ENCODE data around the gene MICU2.
"Not testable (repeated sequence)": the region's sequence is repeated elsewhere in the genome, so short reads cannot be mapped to it uniquely, and the experiment has no call there.

Gene MICU2

DNA sequence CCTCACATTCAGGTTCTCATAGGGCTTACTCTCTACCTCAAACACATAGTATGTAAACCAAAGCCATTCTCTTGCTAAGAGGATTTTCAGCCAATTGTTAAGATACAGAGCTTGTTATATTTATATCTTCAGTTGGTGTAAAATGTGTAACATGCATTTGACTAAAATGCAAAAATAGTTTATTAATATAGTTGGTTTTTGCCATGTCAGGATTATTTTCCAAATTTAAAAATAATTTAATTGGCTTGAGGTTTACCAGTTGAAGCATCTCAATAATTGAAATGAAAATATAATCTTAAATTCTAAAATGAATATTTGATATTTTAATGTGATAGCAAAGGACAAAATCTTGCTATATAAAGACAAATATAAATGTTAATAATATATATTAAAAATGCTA, 7.2 kb downstream of the MICU2 start:
- Histone ChIP-seq H3K4me1 (ENCODE audit: control insufficient read depth, insufficient read depth, low read length, poor library complexity, severe bottlenecking) (no peaks in the 10 kb centered on the region), H3K27me3 (replicated peaks; ENCODE audit: control insufficient read depth, insufficient read depth, low read length, poor library complexity, severe bottlenecking) (no peaks in the 10 kb centered on the region), H3K27ac (ENCODE audit: insufficient read depth, low read length, poor library complexity, severe bottlenecking) (no peak overlapping the region), H3K9me3 (ENCODE audit: control insufficient read depth, low read length) (no peaks in the 10 kb centered on the region), H3K36me3 (ENCODE audit: control insufficient read depth, insufficient read depth, low read length) (no peaks in the 10 kb centered on the region), H3K4me3 (ENCODE audit: insufficient read depth, low read depth, low read length, poor library complexity, severe bottlenecking) (no peak overlapping the region)
- no peak for DNase-seq

DNA sequence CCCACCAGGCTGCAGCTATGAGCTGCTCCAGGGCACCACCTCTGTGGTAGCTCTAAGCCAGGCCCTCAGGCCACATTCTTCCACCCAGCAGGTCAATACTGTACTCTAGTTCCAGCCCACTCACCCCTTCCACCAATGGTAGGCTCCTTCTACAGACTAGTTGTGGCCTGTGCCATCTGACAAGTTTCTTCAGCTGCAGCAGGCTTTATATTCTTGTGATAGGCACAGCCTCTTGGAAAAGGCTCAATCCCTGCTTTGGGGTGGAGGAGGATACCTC, 8.5 kb downstream of the MICU2 start:
- Histone ChIP-seq H3K27me3 (replicated peaks; ENCODE audit: control insufficient read depth, insufficient read depth, low read length, poor library complexity, severe bottlenecking) (no peaks in the 10 kb centered on the region), H3K36me3 (ENCODE audit: control insufficient read depth, insufficient read depth, low read length) (no peaks in the 10 kb centered on the region), H3K4me1 (ENCODE audit: control insufficient read depth, insufficient read depth, low read length, poor library complexity, severe bottlenecking) (no peaks in the 10 kb centered on the region), H3K27ac (ENCODE audit: insufficient read depth, low read length, poor library complexity, severe bottlenecking) (no peak overlapping the region), H3K9me3 (ENCODE audit: control insufficient read depth, low read length) (no peaks in the 10 kb centered on the region), H3K4me3 (ENCODE audit: insufficient read depth, low read depth, low read length, poor library complexity, severe bottlenecking) (no peak overlapping the region)
- DNase-seq = no peak

DNA sequence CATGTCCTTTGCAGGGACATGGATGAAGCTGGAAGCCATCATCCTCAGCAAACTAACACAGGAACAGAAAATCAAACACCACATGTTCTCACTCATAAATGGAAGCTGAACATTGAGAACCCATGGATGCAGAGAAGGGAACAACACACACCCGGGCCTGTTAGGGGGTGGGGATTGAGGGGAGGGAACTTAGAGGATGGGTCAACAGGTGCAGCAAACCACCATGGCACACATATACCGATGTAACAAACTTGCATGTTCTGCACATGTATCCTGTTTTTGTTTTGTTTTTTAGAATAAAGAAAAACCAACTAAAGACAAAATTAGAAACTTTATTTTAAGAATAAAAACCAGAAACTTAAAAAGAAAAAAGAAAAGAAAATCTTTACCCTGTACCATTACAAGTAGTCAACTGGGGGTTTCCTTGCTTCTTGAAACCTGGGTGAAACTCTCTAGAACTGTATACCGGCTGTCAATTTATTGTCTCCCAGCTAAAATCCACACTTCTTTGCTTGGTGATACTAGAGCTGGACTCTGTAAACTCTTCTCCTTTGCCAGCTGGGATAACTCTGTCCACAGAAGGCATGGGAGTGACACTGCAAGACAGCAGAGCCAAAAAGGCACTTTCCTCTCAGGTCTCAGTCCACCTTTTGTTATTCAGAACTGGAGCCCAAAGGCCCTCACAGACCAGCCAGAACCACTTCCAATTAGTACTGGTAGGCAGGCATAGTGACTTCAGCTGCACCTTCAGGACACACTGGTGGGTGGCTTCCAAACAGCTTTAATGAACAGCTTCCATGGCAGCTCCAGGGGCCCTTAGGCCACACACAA, 9.0 kb downstream of the MICU2 start:
- no peak overlapping the region for H3K4me3 ChIP-seq (ENCODE audit: insufficient read depth, low read depth, low read length, poor library complexity, severe bottlenecking)
- H3K36me3 ChIP-seq (ENCODE audit: control insufficient read depth, insufficient read depth, low read length) = no peaks in the 10 kb centered on the region
- no peaks in the 10 kb centered on the region for H3K27me3 ChIP-seq (replicated peaks; ENCODE audit: control insufficient read depth, insufficient read depth, low read length, poor library complexity, severe bottlenecking)
- no peaks in the 10 kb centered on the region for H3K4me1 ChIP-seq (ENCODE audit: control insufficient read depth, insufficient read depth, low read length, poor library complexity, severe bottlenecking)
- no peak for DNase-seq
- no peak overlapping the region for H3K27ac ChIP-seq (ENCODE audit: insufficient read depth, low read length, poor library complexity, severe bottlenecking)
- H3K9me3 ChIP-seq (ENCODE audit: control insufficient read depth, low read length) = no peaks in the 10 kb centered on the region

DNA sequence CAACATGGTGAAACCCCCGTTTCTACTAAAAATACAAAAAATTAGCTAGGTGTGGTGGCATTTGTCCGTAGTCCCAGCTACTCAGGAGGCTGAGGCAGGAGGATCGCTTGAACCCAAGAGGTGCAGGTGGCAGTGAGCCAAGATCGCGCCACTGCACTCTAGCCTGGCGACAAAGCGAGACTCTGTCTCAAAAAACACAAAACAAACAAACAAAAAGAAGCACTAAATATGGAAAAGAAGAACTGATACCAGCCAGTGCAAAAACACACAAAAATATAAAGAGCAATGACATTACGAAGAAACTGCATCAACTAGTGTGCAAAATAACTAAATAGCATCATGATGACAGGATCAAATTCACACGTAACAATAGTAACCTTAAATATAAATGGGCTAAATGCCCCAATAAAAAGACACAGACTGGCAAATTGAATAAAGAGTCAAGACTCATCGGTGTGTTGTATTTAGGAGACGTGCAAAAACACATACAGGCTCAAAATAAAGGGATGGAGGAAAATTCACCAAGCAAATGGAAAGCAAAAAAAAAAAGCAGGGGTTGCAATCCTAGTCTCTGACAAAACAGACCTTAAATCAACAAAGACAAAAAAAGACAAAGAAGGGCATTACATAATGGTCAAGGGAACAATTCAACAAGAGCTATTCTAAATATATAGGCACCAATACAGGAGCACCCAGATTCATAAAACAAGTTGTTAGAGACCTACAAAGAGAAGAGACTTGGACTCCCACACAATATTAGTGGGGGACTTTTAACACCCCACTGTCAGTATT, 13.1 kb downstream of the MICU2 start:
- not testable (repeated sequence) for DNase-seq; H3K4me1 ChIP-seq (ENCODE audit: control insufficient read depth, insufficient read depth, low read length, poor library complexity, severe bottlenecking); H3K27ac ChIP-seq (ENCODE audit: insufficient read depth, low read length, poor library complexity, severe bottlenecking); H3K36me3 ChIP-seq (ENCODE audit: control insufficient read depth, insufficient read depth, low read length); H3K4me3 ChIP-seq (ENCODE audit: insufficient read depth, low read depth, low read length, poor library complexity, severe bottlenecking); H3K9me3 ChIP-seq (ENCODE audit: control insufficient read depth, low read length); H3K27me3 ChIP-seq (replicated peaks; ENCODE audit: control insufficient read depth, insufficient read depth, low read length, poor library complexity, severe bottlenecking)

DNA sequence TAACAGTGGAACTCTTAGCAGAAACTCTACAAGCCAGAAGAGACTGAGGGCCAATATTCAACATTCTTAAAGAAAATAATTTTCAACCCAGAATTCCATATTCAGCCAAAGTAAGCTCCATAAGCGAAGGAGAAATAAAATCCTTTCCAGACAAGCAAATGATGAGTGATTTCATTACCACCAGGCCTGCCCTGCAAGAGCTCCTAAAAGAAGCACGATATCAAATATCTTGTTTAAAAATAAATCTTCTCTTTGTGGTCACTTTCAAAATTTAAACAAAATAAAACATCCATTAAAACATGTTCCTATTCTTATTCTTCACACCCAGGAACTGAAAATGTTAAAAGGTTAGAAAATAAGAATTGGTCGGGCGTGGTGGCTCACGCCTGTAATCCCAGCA, 13.7 kb downstream of the MICU2 start:
- Histone ChIP-seq H3K4me3 (ENCODE audit: insufficient read depth, low read depth, low read length, poor library complexity, severe bottlenecking) (no peak overlapping the region), H3K4me1 (ENCODE audit: control insufficient read depth, insufficient read depth, low read length, poor library complexity, severe bottlenecking) (no peaks in the 10 kb centered on the region), H3K27ac (ENCODE audit: insufficient read depth, low read length, poor library complexity, severe bottlenecking) (no peak overlapping the region), H3K36me3 (ENCODE audit: control insufficient read depth, insufficient read depth, low read length) (no peaks in the 10 kb centered on the region), H3K9me3 (ENCODE audit: control insufficient read depth, low read length) (no peaks in the 10 kb centered on the region), H3K27me3 (replicated peaks; ENCODE audit: control insufficient read depth, insufficient read depth, low read length, poor library complexity, severe bottlenecking) (no peaks in the 10 kb centered on the region)
- no peak for DNase-seq

DNA sequence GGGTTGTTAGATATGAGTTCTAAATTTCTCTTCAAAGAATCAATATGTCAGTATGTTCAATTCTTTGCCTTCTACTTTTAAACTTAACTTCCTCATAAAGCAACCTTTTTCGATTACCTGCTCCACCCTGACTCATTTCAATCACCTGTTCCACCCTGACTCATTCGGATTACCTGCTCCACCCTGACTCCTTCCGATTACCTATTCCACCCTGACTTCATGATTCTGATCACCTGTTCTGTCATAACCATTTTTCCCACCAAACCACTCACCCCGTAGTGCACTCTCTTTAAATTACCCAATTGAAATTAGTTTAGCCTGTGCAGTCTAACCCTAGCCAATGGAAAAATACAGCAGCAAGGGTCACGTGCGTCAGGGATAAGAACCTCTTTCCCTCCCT, 14.5 kb downstream of the MICU2 start:
- not testable (repeated sequence) for H3K36me3 ChIP-seq (ENCODE audit: control insufficient read depth, insufficient read depth, low read length); DNase-seq

GRCh38 chr13:21588411-21588810, 15.6 kb downstream of the MICU2 start:
- H3K27me3 ChIP-seq (replicated peaks; ENCODE audit: control insufficient read depth, insufficient read depth, low read length, poor library complexity, severe bottlenecking); DNase-seq; H3K36me3 ChIP-seq (ENCODE audit: control insufficient read depth, insufficient read depth, low read length); H3K4me3 ChIP-seq (ENCODE audit: insufficient read depth, low read depth, low read length, poor library complexity, severe bottlenecking); H3K9me3 ChIP-seq (ENCODE audit: control insufficient read depth, low read length); H3K27ac ChIP-seq (ENCODE audit: insufficient read depth, low read length, poor library complexity, severe bottlenecking); H3K4me1 ChIP-seq (ENCODE audit: control insufficient read depth, insufficient read depth, low read length, poor library complexity, severe bottlenecking): not testable (repeated sequence)

More for the DNA sequence above, 14.5 kb downstream of the MICU2 start:
- H3K9me3 ChIP-seq (ENCODE audit: control insufficient read depth, low read length); H3K27me3 ChIP-seq (replicated peaks; ENCODE audit: control insufficient read depth, insufficient read depth, low read length, poor library complexity, severe bottlenecking); H3K27ac ChIP-seq (ENCODE audit: insufficient read depth, low read length, poor library complexity, severe bottlenecking); H3K4me1 ChIP-seq (ENCODE audit: control insufficient read depth, insufficient read depth, low read length, poor library complexity, severe bottlenecking); H3K4me3 ChIP-seq (ENCODE audit: insufficient read depth, low read depth, low read length, poor library complexity, severe bottlenecking): not testable (repeated sequence)

- Histone ChIP-seq H3K27ac (ENCODE audit: insufficient read depth, low read length, poor library complexity, severe bottlenecking) (no peak overlapping the region), H3K4me3 (ENCODE audit: insufficient read depth, low read depth, low read length, poor library complexity, severe bottlenecking) (no peak overlapping the region), H3K4me1 (ENCODE audit: control insufficient read depth, insufficient read depth, low read length, poor library complexity, severe bottlenecking) (peaks cover 3% of the 10 kb centered on the region), H3K9me3 (ENCODE audit: control insufficient read depth, low read length) (no peaks in the 10 kb centered on the region), H3K36me3 (ENCODE audit: control insufficient read depth, insufficient read depth, low read length) (peaks cover 6% of the 10 kb centered on the region), H3K27me3 (replicated peaks; ENCODE audit: control insufficient read depth, insufficient read depth, low read length, poor library complexity, severe bottlenecking) (no peaks in the 10 kb centered on the region)
- DNase-seq = no peak
Observed at GRCh38 chr13:21584973-21585592, 18.9 kb downstream of the MICU2 start.

- Histone ChIP-seq H3K36me3 (ENCODE audit: control insufficient read depth, insufficient read depth, low read length) (peaks cover 6% of the 10 kb centered on the region), H3K4me3 (ENCODE audit: insufficient read depth, low read depth, low read length, poor library complexity, severe bottlenecking) (no peak overlapping the region), H3K4me1 (ENCODE audit: control insufficient read depth, insufficient read depth, low read length, poor library complexity, severe bottlenecking) (peaks cover 3% of the 10 kb centered on the region), H3K27me3 (replicated peaks; ENCODE audit: control insufficient read depth, insufficient read depth, low read length, poor library complexity, severe bottlenecking) (no peaks in the 10 kb centered on the region), H3K9me3 (ENCODE audit: control insufficient read depth, low read length) (no peaks in the 10 kb centered on the region), H3K27ac (ENCODE audit: insufficient read depth, low read length, poor library complexity, severe bottlenecking) (no peak overlapping the region)
- no peak for DNase-seq
Observed at GRCh38 chr13:21583478-21583877, 20.5 kb downstream of the MICU2 start.

GRCh38 chr13:21580736-21581135, 23.2 kb downstream of the MICU2 start:
- peaks cover 6% of the 10 kb centered on the region for H3K36me3 ChIP-seq (ENCODE audit: control insufficient read depth, insufficient read depth, low read length)
- no peak for DNase-seq
- no peak overlapping the region for H3K4me3 ChIP-seq (ENCODE audit: insufficient read depth, low read depth, low read length, poor library complexity, severe bottlenecking)
- H3K4me1 ChIP-seq (ENCODE audit: control insufficient read depth, insufficient read depth, low read length, poor library complexity, severe bottlenecking) = peaks cover 3% of the 10 kb centered on the region
- no peak overlapping the region for H3K27ac ChIP-seq (ENCODE audit: insufficient read depth, low read length, poor library complexity, severe bottlenecking)
- no peaks in the 10 kb centered on the region for H3K9me3 ChIP-seq (ENCODE audit: control insufficient read depth, low read length)
- H3K27me3 ChIP-seq (replicated peaks; ENCODE audit: control insufficient read depth, insufficient read depth, low read length, poor library complexity, severe bottlenecking) = no peaks in the 10 kb centered on the region

Data from effector memory CD4-positive, alpha-beta T cell (primary cell).